Tracheal epithelial cell (primary cell): Measurements from ENCODE around the gene NMU. TPM values are rescaled to one million over a fixed set of nuclear protein-coding genes. Genes with fewer than 3 reads are reported as not detected.

ENCODE experiments used
- total RNA-seq: library from RNA; depleted of rRNA; stranded (reverse); fragments of >200 nt; gene quantifications from 2 replicates; pipeline ENCODE4 v1.2.1, GENCODE V29; 2014

The NMU gene, protein sequence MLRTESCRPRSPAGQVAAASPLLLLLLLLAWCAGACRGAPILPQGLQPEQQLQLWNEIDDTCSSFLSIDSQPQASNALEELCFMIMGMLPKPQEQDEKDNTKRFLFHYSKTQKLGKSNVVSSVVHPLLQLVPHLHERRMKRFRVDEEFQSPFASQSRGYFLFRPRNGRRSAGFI
- total RNA-seq, result 4.6 and 7.9 TPM in 2 replicates

DNA sequence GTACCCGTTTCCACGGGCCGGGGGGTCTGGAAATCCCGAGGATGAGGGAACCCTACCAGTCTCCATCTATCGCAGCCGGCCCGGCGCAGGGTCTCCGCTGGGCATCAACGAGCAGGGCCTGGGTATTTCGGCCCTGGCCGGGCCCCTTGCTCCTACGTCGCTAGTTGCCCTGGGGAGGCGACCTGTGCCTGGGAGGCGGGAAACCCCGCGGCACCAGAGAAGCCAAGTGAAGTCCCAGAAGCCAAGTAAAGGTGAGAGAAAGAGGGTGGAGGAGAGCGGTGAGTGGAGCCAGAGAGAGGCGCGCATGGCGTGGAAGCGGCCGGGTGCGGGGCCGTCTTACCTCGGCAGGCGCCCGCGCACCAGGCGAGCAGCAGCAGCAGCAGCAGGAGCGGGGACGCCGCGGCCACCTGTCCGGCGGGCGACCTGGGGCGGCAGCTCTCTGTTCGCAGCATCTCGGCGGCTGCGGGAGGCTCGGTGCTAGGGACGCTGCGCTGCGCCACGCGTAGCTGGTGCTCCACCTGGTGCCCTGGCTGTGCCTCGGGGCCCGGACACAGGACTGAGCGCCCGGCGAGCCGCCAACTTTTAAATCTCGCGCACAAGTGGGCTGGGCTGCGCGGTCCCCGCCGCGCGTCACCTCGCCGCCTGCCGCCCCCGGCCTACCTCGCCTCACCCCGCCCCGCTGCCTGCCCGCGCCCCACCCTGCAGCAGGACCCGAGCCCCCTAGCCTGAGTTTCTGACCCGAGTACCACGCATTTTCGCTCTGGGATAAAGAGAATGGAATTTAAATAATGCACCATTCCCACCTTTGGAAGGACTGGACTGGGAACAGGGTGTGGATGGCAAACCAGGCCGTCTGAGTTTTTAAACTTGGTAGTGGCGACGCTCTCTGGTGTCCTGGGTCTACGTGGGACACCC is at the start of gene NMU:
NMU (minus strand) TSS at position 558 of the 915 bp plus-strand sequence; CDS start at position 452, 106 bp downstream.

DNA sequence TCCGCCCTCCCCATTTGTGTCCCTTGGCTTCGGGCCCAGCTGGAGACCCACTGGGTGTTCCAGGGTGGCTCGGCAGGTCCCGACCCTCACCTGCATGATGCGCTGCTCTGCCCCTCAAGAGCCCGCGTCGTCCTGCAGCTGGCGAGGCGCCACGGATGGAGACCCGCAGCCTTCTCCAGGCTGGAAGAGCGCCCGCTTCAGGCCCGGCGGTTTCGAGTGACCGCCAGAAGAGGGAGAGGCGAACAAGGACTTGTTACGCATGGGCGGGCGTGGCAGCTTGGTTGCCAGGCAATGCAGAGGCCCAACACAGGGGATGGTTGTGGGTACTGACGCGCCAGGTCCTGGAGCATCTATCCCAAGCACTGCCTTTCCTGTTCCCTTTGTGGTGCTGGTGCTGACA is 44.1 kb downstream of the NMU start, which contains the start of gene PDCL2:
PDCL2 (minus strand) TSS at position 232 of the 400 bp plus-strand sequence; CDS start at position 96, 136 bp downstream.

DNA sequence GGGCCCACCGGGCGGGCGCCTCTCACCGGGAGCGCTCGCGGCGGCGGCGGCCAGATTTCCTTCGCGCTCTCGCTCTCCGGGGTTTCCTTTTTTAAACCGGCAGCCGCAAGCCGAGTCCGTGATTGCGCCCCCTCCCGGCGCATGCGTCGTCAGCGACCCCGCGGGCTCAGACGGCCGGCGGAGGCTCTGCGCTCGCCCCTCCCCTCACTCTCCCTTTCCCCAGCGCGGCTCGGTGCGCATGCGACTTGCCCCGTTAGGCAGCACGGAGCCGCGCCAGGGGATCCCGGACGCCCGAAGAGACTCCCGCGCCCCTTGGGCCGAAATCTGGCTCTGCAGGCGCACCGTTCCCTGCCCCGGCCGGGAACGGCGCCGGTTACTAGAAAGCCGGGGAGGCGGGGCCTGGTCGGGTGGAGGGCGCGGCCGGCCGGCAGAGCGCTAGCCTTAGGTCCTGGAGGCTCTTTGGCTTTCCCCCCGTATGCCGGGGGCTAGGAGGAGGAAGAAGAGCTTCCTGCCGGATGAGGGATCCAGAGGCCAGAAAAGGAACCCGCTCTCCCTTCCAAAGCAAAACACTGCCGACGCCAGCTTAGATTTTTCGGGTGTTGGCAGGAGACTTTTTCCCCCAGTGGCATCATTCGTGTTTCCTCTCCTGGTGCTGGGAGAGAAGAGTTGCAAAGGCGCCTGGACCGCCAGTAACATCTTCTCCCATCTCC is 89.2 kb downstream of the NMU start, which contains the start of gene CLOCK:
CLOCK (minus strand) TSS at position 154 of the 710 bp plus-strand sequence. CDS start 64,124 bp downstream, outside the sequence.

Other genes with a start within 250 kb of the NMU start
- gene TMEM165, start 240.3 kb downstream of the NMU start, total RNA-seq, result 105 and 147 TPM in 2 replicates
- 15.7 and 19.2 TPM in 2 replicates for gene CLOCK, start 89.4 kb downstream of the NMU start, total RNA-seq
- 0.24 TPM in 1 of 2 replicates, not detected in the other for gene PDCL2, start 44.1 kb downstream of the NMU start, total RNA-seq
- gene EXOC1L, start 183.5 kb upstream of the NMU start, total RNA-seq, result not detected in 2 replicates
- 37.4 and 50.5 TPM in 2 replicates for gene EXOC1, start 217.3 kb upstream of the NMU start, total RNA-seq